Activated naive CD8-positive, alpha-beta T cell treated with anti-CD3 and anti-CD28 coated beads, Interleukin-2, amount 10 ng/mL, durations not matched to agents 7 days and 5 days (primary cell): Measurements from ENCODE around the gene NEK6. TPM values are rescaled to one million over a fixed set of nuclear protein-coding genes. Genes with fewer than 3 reads are reported as not detected.

Experiments used
- ATAC-seq: fragments of 150-1000 bp; cut with Tn5 transposase; one replicate; pipeline ENCODE4 v1.10.0; 2021; ENCODE audit warnings: low read depth, moderate library complexity
- POLR2A ChIA-PET: fragments of 350-600 bp; sonication (Branson Sonifier 250); formaldehyde crosslinking; loops from one replicate; lab custom pipeline; 2021; ENCODE audit warnings: antibody characterized with exemption; lab: Charles Lee
- DNase-seq: peaks from one replicate; pipeline ENCODE4 v3.0.0; 2021
- H3K27ac Mint-ChIP-seq: one replicate; pipeline ENCODE4 v1.8.0; 2022; ENCODE audit warnings: mild to moderate bottlenecking, mixed read lengths
- H3K27me3 Mint-ChIP-seq: one replicate; pipeline ENCODE4 v1.8.0; 2022; ENCODE audit warnings: mild to moderate bottlenecking, moderate library complexity, mixed read lengths
- H3K36me3 Mint-ChIP-seq: one replicate; pipeline ENCODE4 v1.8.0; 2021; ENCODE audit warnings: mild to moderate bottlenecking, mixed read lengths
- H3K4me1 Mint-ChIP-seq: one replicate; pipeline ENCODE4 v1.8.0; 2021; ENCODE audit warnings: mixed read lengths
- H3K4me3 Mint-ChIP-seq: one replicate; pipeline ENCODE4 v1.8.0; 2022; ENCODE audit warnings: mild to moderate bottlenecking, moderate library complexity, mixed read lengths
- H3K9me3 Mint-ChIP-seq: one replicate; pipeline ENCODE4 v1.8.0; 2021; ENCODE audit warnings: mixed read lengths
- total RNA-seq, 2 experiments: library from RNA; stranded (reverse); gene quantifications; one replicate each; pipeline ENCODE4 v1.2.3, GENCODE V29; 2021

NEK6 gene
- total RNA-seq, 2 experiments from 2014 or later = 8.1 to 10.9 TPM

GRCh38 chr9:124365036-124365435 lies 107.3 kb downstream of the NEK6 start:
- Mint-ChIP-seq H3K4me3 (no peak overlapping the region), H3K4me1 (peaks cover 9% of the 10 kb centered on the region), H3K27me3 (no peaks in the 10 kb centered on the region), H3K36me3 (peaks cover 4% of the 10 kb centered on the region), H3K9me3 (no peaks in the 10 kb centered on the region), H3K27ac (peak overlapping the region; percentile 53)
- DNase-seq (no peak), ATAC-seq (no peak)
- POLR2A ChIA-PET = no interaction called here

DNA sequence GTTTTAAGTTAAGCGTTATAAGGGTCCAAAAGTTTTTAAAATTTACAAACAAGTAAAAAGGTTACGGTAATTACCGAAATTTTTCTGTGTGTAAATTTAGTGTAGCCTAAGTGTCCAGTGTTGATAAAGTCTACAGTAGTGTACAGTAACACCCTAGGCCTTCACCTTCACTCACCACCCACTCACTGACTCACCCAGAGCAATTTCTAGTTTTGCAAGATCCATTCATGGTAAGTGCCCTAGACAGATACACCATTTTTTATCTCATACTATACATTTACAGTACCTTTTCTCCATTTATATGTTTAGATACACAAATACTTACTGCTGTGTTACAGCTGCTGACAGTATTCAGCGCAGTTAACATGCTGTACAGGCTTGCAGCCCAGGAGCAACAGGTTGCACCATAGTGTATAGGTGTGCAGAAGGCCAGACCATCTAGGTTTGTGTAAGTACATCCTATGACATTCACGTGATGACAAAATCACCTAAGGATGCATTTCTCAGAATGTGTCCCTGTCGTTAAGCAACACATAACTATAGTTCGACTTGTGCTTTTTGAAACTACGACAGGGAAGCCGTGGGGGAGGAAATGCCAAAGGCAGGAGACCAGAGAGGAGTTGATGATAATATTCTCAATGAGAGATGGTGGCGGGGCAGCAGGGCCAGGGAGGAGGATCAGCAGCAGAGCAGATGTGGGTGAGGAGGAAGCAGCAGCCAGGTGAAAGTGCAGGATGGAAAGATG lies 108.9 kb downstream of the NEK6 start:
- POLR2A ChIA-PET = no interaction called here
- peaks cover 7% of the 10 kb centered on the region for H3K4me1 Mint-ChIP-seq
- H3K9me3 Mint-ChIP-seq = no peaks in the 10 kb centered on the region
- ATAC-seq (no peak), DNase-seq (no peak)
- peaks cover 4% of the 10 kb centered on the region for H3K36me3 Mint-ChIP-seq
- H3K27ac Mint-ChIP-seq = peak overlapping the region; percentile 3
- H3K27me3 Mint-ChIP-seq = no peaks in the 10 kb centered on the region
- H3K4me3 Mint-ChIP-seq = no peak overlapping the region

- H3K9me3 Mint-ChIP-seq = peaks cover under 1% of the 10 kb centered on the region
- H3K36me3 Mint-ChIP-seq = peaks cover 4% of the 10 kb centered on the region
- H3K4me3 Mint-ChIP-seq = no peak overlapping the region
- DNase-seq (no peak), ATAC-seq (no peak)
- peaks cover 10% of the 10 kb centered on the region for H3K4me1 Mint-ChIP-seq
- no peak overlapping the region for H3K27ac Mint-ChIP-seq
- POLR2A ChIA-PET = no interaction called here
- H3K27me3 Mint-ChIP-seq = no peaks in the 10 kb centered on the region
Observed at GRCh38 chr9:124368692-124369091, 110.9 kb downstream of the NEK6 start.

GRCh38 chr9:124369231-124369797 lies 111.6 kb downstream of the NEK6 start:
- POLR2A ChIA-PET = no interaction called here
- H3K9me3 Mint-ChIP-seq = peaks cover 3% of the 10 kb centered on the region
- H3K27me3 Mint-ChIP-seq = no peaks in the 10 kb centered on the region
- no peak for ATAC-seq
- H3K27ac Mint-ChIP-seq = no peak overlapping the region
- peaks cover 9% of the 10 kb centered on the region for H3K36me3 Mint-ChIP-seq
- no peak overlapping the region for H3K4me3 Mint-ChIP-seq
- no peak for DNase-seq
- H3K4me1 Mint-ChIP-seq = peaks cover 10% of the 10 kb centered on the region

DNA sequence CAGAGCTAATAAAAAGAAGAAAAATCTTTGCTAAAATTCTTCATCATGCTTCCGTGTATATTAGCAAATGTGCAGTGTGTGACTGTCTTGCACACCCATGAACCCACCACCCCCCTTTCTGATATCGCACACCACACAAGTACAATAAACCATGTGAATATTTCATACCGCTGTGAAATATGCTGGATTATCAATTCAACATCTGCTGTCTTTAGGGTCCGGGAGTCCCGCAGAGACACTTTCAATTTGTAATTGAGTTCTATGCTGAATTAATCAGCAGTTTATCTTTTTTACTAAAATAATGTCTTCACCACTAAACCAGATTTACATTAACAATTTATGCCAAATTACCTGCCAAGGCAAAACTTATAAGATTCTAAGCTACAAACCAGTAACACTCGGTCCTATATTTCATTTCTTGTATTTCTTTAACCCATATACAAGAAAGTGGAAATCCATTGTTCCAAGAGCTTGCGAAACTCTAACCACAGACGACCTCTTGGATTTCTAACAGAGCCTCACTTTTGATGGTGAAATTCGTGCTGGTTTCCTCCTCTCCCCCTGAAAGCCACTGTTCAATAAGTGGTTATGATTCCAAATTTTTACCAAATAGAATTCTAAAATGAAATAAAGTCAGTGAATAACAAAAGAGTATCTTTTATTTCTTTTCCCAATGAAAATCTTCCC lies 113.3 kb downstream of the NEK6 start:
- Mint-ChIP-seq H3K36me3 (peaks cover 16% of the 10 kb centered on the region), H3K4me3 (no peak overlapping the region), H3K27me3 (no peaks in the 10 kb centered on the region), H3K27ac (no peak overlapping the region), H3K4me1 (peaks cover 8% of the 10 kb centered on the region), H3K9me3 (peaks cover 3% of the 10 kb centered on the region)
- POLR2A ChIA-PET = no interaction called here
- no peak for ATAC-seq
- no peak for DNase-seq

- POLR2A ChIA-PET = no interaction called here
- peaks cover 14% of the 10 kb centered on the region for H3K36me3 Mint-ChIP-seq
- H3K27me3 Mint-ChIP-seq = no peaks in the 10 kb centered on the region
- ATAC-seq (no peak), DNase-seq (no peak)
- H3K4me1 Mint-ChIP-seq = peaks cover 7% of the 10 kb centered on the region
- H3K27ac Mint-ChIP-seq = no peak overlapping the region
- peaks cover 3% of the 10 kb centered on the region for H3K9me3 Mint-ChIP-seq
- H3K4me3 Mint-ChIP-seq = no peak overlapping the region
Observed at GRCh38 chr9:124372038-124372437, 114.3 kb downstream of the NEK6 start.

DNA sequence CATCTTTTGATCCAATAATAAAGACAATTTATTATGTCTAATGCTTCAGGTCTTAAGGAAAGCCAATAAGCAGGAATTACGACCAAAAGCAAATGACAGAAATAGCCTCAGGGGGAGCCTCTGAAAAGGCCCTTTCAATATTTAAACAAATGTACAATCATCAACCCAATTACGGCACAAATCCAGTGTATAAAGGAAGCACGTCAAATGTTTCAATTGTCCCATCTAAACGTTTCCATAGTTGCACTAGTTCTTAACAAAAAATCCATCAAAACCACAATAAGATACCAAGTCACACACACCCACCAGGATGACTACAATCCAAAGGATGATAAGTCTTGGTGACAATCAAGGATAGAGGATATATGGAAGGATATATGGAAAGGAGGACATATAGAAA lies 115.6 kb downstream of the NEK6 start:
- Mint-ChIP-seq H3K9me3 (peaks cover 3% of the 10 kb centered on the region), H3K27ac (no peak overlapping the region), H3K36me3 (peaks cover 14% of the 10 kb centered on the region), H3K4me1 (peaks cover 6% of the 10 kb centered on the region), H3K27me3 (no peaks in the 10 kb centered on the region), H3K4me3 (no peak overlapping the region)
- ATAC-seq (no peak), DNase-seq (no peak)
- POLR2A ChIA-PET = no interaction called here

GRCh38 chr9:124373851-124374250 lies 116.1 kb downstream of the NEK6 start:
- Mint-ChIP-seq H3K9me3 (peaks cover 3% of the 10 kb centered on the region), H3K27me3 (no peaks in the 10 kb centered on the region), H3K4me1 (peaks cover 7% of the 10 kb centered on the region), H3K36me3 (peaks cover 14% of the 10 kb centered on the region), H3K27ac (no peak overlapping the region), H3K4me3 (no peak overlapping the region)
- ATAC-seq = no peak
- POLR2A ChIA-PET = no interaction called here
- no peak for DNase-seq

DNA sequence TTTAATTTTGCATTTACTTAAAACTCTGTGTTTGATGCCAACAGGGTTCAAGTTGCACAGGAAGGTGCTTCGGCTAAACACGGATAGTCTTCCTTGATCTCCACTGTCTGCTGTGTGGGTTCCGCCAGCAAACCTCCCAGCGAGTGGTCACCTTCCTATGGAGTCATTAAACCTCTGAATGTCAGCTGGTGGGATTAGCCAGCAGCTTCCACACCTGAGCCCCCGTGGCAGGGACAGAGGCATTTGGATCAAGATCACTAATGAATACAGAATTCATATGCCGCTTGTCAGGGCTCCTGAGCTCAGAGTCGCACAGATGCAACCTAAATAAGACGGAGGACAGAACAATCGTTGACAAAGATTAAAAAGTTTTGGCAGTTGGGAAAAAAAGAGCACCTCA lies 118.0 kb downstream of the NEK6 start:
- Mint-ChIP-seq H3K27ac (no peak overlapping the region), H3K4me1 (peaks cover 9% of the 10 kb centered on the region), H3K4me3 (no peak overlapping the region), H3K36me3 (peaks cover 21% of the 10 kb centered on the region), H3K27me3 (no peaks in the 10 kb centered on the region), H3K9me3 (peaks cover 3% of the 10 kb centered on the region)
- no peak for DNase-seq
- no peak for ATAC-seq
- POLR2A ChIA-PET = no interaction called here

- Mint-ChIP-seq H3K4me3 (no peak overlapping the region), H3K9me3 (peaks cover 3% of the 10 kb centered on the region), H3K4me1 (peaks cover 9% of the 10 kb centered on the region), H3K36me3 (peaks cover 21% of the 10 kb centered on the region), H3K27me3 (no peaks in the 10 kb centered on the region), H3K27ac (no peak overlapping the region)
- ATAC-seq = no peak
- no peak for DNase-seq
- POLR2A ChIA-PET = no interaction called here
Observed at GRCh38 chr9:124376329-124376728, 118.6 kb downstream of the NEK6 start.

GRCh38 chr9:124377551-124378406 lies 120.0 kb downstream of the NEK6 start:
- Mint-ChIP-seq H3K36me3 (peaks cover 26% of the 10 kb centered on the region), H3K9me3 (peaks cover 3% of the 10 kb centered on the region), H3K4me1 (peaks cover 6% of the 10 kb centered on the region), H3K27ac (no peak overlapping the region), H3K27me3 (no peaks in the 10 kb centered on the region), H3K4me3 (no peak overlapping the region)
- DNase-seq = no peak
- ATAC-seq = no peak
- POLR2A ChIA-PET = interaction anchor here (0.6 kb wide), 1 partner anchor 12 kb away, joined by 3 read pairs; no protein-coding TSS in a partner anchor

- ATAC-seq (no peak), DNase-seq (no peak)
- Mint-ChIP-seq H3K36me3 (peaks cover 19% of the 10 kb centered on the region), H3K9me3 (no peaks in the 10 kb centered on the region), H3K27me3 (no peaks in the 10 kb centered on the region), H3K4me3 (no peak overlapping the region), H3K4me1 (peaks cover 6% of the 10 kb centered on the region), H3K27ac (no peak overlapping the region)
- POLR2A ChIA-PET = no interaction called here
Observed at GRCh38 chr9:124381170-124381945, 123.6 kb downstream of the NEK6 start.
